IMR-90 (cell line): ENCODE results near the gene HIPK3. TPM values are rescaled to one million over a fixed set of nuclear protein-coding genes. Genes with fewer than 3 reads are reported as not detected.

ENCODE experiments used
- ATAC-seq: fragments of 200-7000 bp; cut with Tn5 transposase; 2 replicates; pipeline ENCODE4 v1.9.1; 2020; ENCODE audit warnings: low read depth, mild to moderate bottlenecking, moderate library complexity
- BruUV-seq: library from RNA; stranded (reverse); fragments of 400-500 nt; replicated peaks from 2 replicates; lab custom pipeline; 2021; lab: Mats Ljungman, UMichigan
- CTCF ChIA-PET: fragments of 300-600 bp; formaldehyde crosslinking; extraction: SDS; loops from one replicate; lab custom pipeline; 2021; ENCODE audit warnings: antibody characterized with exemption; lab: Yijun Ruan, JAX
- POLR2A ChIA-PET: fragments of 300-600 bp; sonication (Branson Sonifier 250); formaldehyde crosslinking; loops from one replicate; lab custom pipeline; 2022; ENCODE audit warnings: antibody characterized with exemption; ENCODE audit not compliant: unreplicated experiment; lab: Charles Lee
- DNase-seq: peaks from one replicate; pipeline ENCODE4 v3.0.0; 2013
- H2AFZ ChIP-seq: replicated peaks from 2 replicates; pipeline ENCODE3; 2013; ENCODE audit warnings: low read length, mild to moderate bottlenecking; ENCODE audit not compliant: poor library complexity
- H2AK5ac ChIP-seq: 2 replicates; pipeline ENCODE4 v1.6.1; 2013; ENCODE audit warnings: low read depth, low read length, inconsistent platforms
- H2AK9ac ChIP-seq: replicated peaks from 2 replicates; pipeline ENCODE3; 2013; ENCODE audit warnings: mild to moderate bottlenecking, low read depth, low read length, moderate library complexity; ENCODE audit not compliant: poor library complexity
- H2BK120ac ChIP-seq: 2 replicates; pipeline ENCODE4 v1.6.1; 2013; ENCODE audit warnings: low read depth, low read length, inconsistent platforms
- H2BK15ac ChIP-seq: 3 replicates; pipeline ENCODE4 v1.6.1; 2013; ENCODE audit warnings: low read depth, low read length, inconsistent platforms
- H2BK20ac ChIP-seq: 2 replicates; pipeline ENCODE4 v1.6.1; 2013; ENCODE audit warnings: low read depth, mild to moderate bottlenecking, inconsistent platforms, low read length, moderate library complexity
- H2BK5ac ChIP-seq: 2 replicates; pipeline ENCODE4 v1.6.1; 2013; ENCODE audit warnings: mild to moderate bottlenecking, low read depth, low read length, inconsistent platforms; ENCODE audit not compliant: poor library complexity, severe bottlenecking
- H3K14ac ChIP-seq: replicated peaks from 2 replicates; pipeline ENCODE4 v1.6.1; 2013; ENCODE audit warnings: low read depth, low read length, inconsistent platforms
- H3K18ac ChIP-seq: 2 replicates; pipeline ENCODE4 v1.6.1; 2013; ENCODE audit warnings: low read depth, low read length, control low read depth
- H3K23ac ChIP-seq: 2 replicates; pipeline ENCODE4 v1.6.1; 2013; ENCODE audit warnings: low read depth, low read length, inconsistent platforms
- H3K27ac ChIP-seq: 2 replicates; pipeline ENCODE4 v1.5.1; 2013; ENCODE audit warnings: mild to moderate bottlenecking, control low read depth, low read length; ENCODE audit not compliant: insufficient read depth
- H3K27me3 ChIP-seq: 2 replicates; pipeline ENCODE4 v1.6.1; 2013; ENCODE audit warnings: low read length; ENCODE audit not compliant: control insufficient read depth, insufficient read depth
- H3K36me3 ChIP-seq: 2 replicates; pipeline ENCODE4 v1.6.1; 2013; ENCODE audit warnings: low read length, mixed read lengths; ENCODE audit not compliant: control insufficient read depth, insufficient read depth
- H3K4ac ChIP-seq: 2 replicates; pipeline ENCODE4 v1.6.1; 2013; ENCODE audit warnings: low read depth, low read length, inconsistent platforms
- H3K4me1 ChIP-seq: 2 replicates; pipeline ENCODE4 v1.6.1; 2013; ENCODE audit warnings: low read length, mixed read lengths; ENCODE audit not compliant: control insufficient read depth, insufficient read depth
- H3K4me2 ChIP-seq: 2 replicates; pipeline ENCODE4 v1.6.1; 2013; ENCODE audit warnings: low read depth, mild to moderate bottlenecking, control low read depth, low read length, moderate library complexity
- H3K4me3 ChIP-seq: 2 replicates; pipeline ENCODE4 v1.5.1; 2013; ENCODE audit warnings: low read depth, mild to moderate bottlenecking, control low read depth, low read length, moderate library complexity; ENCODE audit not compliant: insufficient read depth
- H3K56ac ChIP-seq: 2 replicates; pipeline ENCODE4 v1.6.1; 2013; ENCODE audit warnings: low read length, inconsistent platforms; ENCODE audit not compliant: insufficient read depth; ENCODE audit errors: extremely low read depth
- H3K79me1 ChIP-seq, 2 experiments: 2 replicates each; pipeline ENCODE4 v1.6.1; 2013; ENCODE audit warnings: low read length in 2 of 2, inconsistent platforms in 1 of 2, low read depth in 1 of 2
- H3K9ac ChIP-seq: 2 replicates; pipeline ENCODE4 v1.6.1; 2013; ENCODE audit warnings: low read depth, low read length, control low read depth
- H3K9me1 ChIP-seq: 2 replicates; pipeline ENCODE4 v1.6.1; 2013; ENCODE audit warnings: low read length, inconsistent platforms; ENCODE audit not compliant: insufficient read depth
- H3K9me3 ChIP-seq: 2 replicates; pipeline ENCODE4 v1.6.1; 2013; ENCODE audit warnings: low read length; ENCODE audit not compliant: control insufficient read depth, insufficient read depth
- H4K20me1 ChIP-seq: 2 replicates; pipeline ENCODE4 v1.6.1; 2013; ENCODE audit warnings: low read length, inconsistent platforms; ENCODE audit not compliant: insufficient read depth
- H4K5ac ChIP-seq: 2 replicates; pipeline ENCODE4 v1.6.1; 2013; ENCODE audit warnings: mild to moderate bottlenecking, low read depth, low read length, control low read depth
- H4K8ac ChIP-seq, 2 experiments: 2 replicates each; pipeline ENCODE4 v1.6.1; 2013; ENCODE audit warnings: low read depth in 2 of 2, low read length in 2 of 2, control low read depth in 1 of 2, inconsistent platforms in 1 of 2
- H4K91ac ChIP-seq: 2 replicates; pipeline ENCODE4 v1.6.1; 2013; ENCODE audit warnings: low read depth, low read length, inconsistent platforms; ENCODE audit not compliant: insufficient read depth
- CHD1 ChIP-seq: IDR thresholded peaks from 2 replicates; pipeline ENCODE4 v1.6.1; 2012; ENCODE audit warnings: low read depth, low read length, improper control_type of control experiment
- MAZ ChIP-seq: IDR thresholded peaks from 2 replicates; pipeline ENCODE4 v1.6.1; 2012; ENCODE audit warnings: low read depth, mild to moderate bottlenecking, low read length, improper control_type of control experiment, moderate library complexity, borderline replicate concordance
- NFE2L2 ChIP-seq: fragments of 150-350 bp; IDR thresholded peaks from 2 replicates; pipeline ENCODE4 v1.6.1; 2016; ENCODE audit warnings: low read depth, mild to moderate bottlenecking, low read length
- RFX5 ChIP-seq: IDR thresholded peaks from 2 replicates; pipeline ENCODE4 v1.8.0; 2012; ENCODE audit warnings: low read depth, mild to moderate bottlenecking, low read length, moderate library complexity
- SMC3 ChIP-seq: fragments of 150-350 bp; IDR thresholded peaks from 2 replicates; pipeline ENCODE4 v1.6.1; 2016; ENCODE audit warnings: low read depth, mild to moderate bottlenecking, antibody characterized with exemption, low read length, moderate library complexity
- USF2 ChIP-seq: fragments of 150-350 bp; IDR thresholded peaks from 2 replicates; pipeline ENCODE4 v1.6.1; 2017; ENCODE audit warnings: mild to moderate bottlenecking, antibody characterized with exemption, low read length, low read depth
- dilution Hi-C: fragments of 300-500 bp; cut with HindIII; formaldehyde crosslinking; loops from one replicate; pipeline ENCODE4 v1.14.3; 2018; ENCODE audit warnings: low sequenced_read_pairs; ENCODE audit not compliant: unreplicated experiment
- in situ Hi-C: fragments of 300-500 bp; cut with MboI; formaldehyde crosslinking; loops from 3 replicates; pipeline ENCODE4 v1.14.3; 2019; ENCODE audit warnings: low sequenced_read_pairs, inconsistent platforms, mixed read lengths
- intact Hi-C: fragments of 100-400 bp; cut with micrococcal nuclease; formaldehyde crosslinking; loops from 2 replicates; pipeline ENCODE4 v1.10.0; 2022
- polyA plus RNA-seq, 3 experiments: library from polyadenylated mRNA; depleted of rRNA; stranded (reverse); fragments of >200 nt; gene quantifications; 2 replicates each; pipeline ENCODE4 v1.2.3, GENCODE V29; 2012; ENCODE audit warnings: low replicate concordance in 1 of 3
- total RNA-seq: library from RNA; depleted of rRNA; stranded (reverse); fragments of >200 nt; gene quantifications from 2 replicates; pipeline ENCODE4 v1.2.3, GENCODE V29; 2012
- TF ChIP-seq, protein P1 (sequence below): fragments of 150-350 bp; IDR thresholded peaks from 2 replicates; pipeline ENCODE4 v1.6.1; 2016; ENCODE audit warnings: low read depth, mild to moderate bottlenecking, low read length, moderate library complexity, borderline replicate concordance
- TF ChIP-seq, protein P2 (sequence below): conservative IDR thresholded peaks from 2 replicates; pipeline ENCODE4 v1.5.1; 2012; ENCODE audit warnings: mild to moderate bottlenecking, low read depth, low read length, improper control_type of control experiment

The HIPK3 gene
- total and polyA plus RNA-seq, 2 of the 4 experiments (the other 2 are of a cell fraction), result 8.3 to 103 TPM

GRCh38 chr11:33264926-33265325 is 7.7 kb downstream of the HIPK3 start:
- dilution Hi-C loops (no loop called here), in situ Hi-C loops (no loop called here), intact Hi-C loops (no loop called here)
- H4K5ac ChIP-seq, result no peak overlapping the region
- no peak overlapping the region for H2BK120ac ChIP-seq
- ChIA-PET CTCF (no interaction called here), POLR2A (no interaction called here)
- no peak overlapping the region for H3K4me2 ChIP-seq
- H3K23ac ChIP-seq, result no peak overlapping the region
- ATAC-seq (no peak), DNase-seq (no peak)
- H4K20me1 ChIP-seq, result peaks cover 93% of the 10 kb centered on the region
- no peak overlapping the region for H2BK20ac ChIP-seq
- no peak overlapping the region for H3K14ac ChIP-seq
- H2AFZ ChIP-seq, result no peak overlapping the region
- no peak overlapping the region for H2BK5ac ChIP-seq
- no TSS peak for BruUV-seq
- no peak overlapping the region for H4K91ac ChIP-seq
- H2AK9ac ChIP-seq, result no peak overlapping the region
- H3K79me1 ChIP-seq, result peaks cover 0 to 61% of the 10 kb centered on the region in 2 experiments; a peak in 3 of 4 replicates
- no peak overlapping the region for H2BK15ac ChIP-seq
- peaks cover 9% of the 10 kb centered on the region for H3K4me1 ChIP-seq
- H3K27me3 ChIP-seq, result no peaks in the 10 kb centered on the region
- no peak overlapping the region for H2AK5ac ChIP-seq
- H3K36me3 ChIP-seq, result no peaks in the 10 kb centered on the region
- no peak overlapping the region for H3K4ac ChIP-seq
- H3K9ac ChIP-seq, result no peak overlapping the region
- no peak overlapping the region for H3K18ac ChIP-seq
- H3K9me3 ChIP-seq, result no peaks in the 10 kb centered on the region
- no peak overlapping the region for H4K8ac ChIP-seq
- TF ChIP-seq NFE2L2, result no peak
- no peak for TF ChIP-seq MAZ
- TF ChIP-seq RFX5, result no peak
- TF ChIP-seq, protein P1, sequence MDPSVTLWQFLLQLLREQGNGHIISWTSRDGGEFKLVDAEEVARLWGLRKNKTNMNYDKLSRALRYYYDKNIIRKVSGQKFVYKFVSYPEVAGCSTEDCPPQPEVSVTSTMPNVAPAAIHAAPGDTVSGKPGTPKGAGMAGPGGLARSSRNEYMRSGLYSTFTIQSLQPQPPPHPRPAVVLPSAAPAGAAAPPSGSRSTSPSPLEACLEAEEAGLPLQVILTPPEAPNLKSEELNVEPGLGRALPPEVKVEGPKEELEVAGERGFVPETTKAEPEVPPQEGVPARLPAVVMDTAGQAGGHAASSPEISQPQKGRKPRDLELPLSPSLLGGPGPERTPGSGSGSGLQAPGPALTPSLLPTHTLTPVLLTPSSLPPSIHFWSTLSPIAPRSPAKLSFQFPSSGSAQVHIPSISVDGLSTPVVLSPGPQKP, result no peak
- TF ChIP-seq, protein P2, sequence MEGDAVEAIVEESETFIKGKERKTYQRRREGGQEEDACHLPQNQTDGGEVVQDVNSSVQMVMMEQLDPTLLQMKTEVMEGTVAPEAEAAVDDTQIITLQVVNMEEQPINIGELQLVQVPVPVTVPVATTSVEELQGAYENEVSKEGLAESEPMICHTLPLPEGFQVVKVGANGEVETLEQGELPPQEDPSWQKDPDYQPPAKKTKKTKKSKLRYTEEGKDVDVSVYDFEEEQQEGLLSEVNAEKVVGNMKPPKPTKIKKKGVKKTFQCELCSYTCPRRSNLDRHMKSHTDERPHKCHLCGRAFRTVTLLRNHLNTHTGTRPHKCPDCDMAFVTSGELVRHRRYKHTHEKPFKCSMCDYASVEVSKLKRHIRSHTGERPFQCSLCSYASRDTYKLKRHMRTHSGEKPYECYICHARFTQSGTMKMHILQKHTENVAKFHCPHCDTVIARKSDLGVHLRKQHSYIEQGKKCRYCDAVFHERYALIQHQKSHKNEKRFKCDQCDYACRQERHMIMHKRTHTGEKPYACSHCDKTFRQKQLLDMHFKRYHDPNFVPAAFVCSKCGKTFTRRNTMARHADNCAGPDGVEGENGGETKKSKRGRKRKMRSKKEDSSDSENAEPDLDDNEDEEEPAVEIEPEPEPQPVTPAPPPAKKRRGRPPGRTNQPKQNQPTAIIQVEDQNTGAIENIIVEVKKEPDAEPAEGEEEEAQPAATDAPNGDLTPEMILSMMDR, result no peak
- TF ChIP-seq USF2, result no peak
- no peak for TF ChIP-seq CHD1
- TF ChIP-seq SMC3, result no peak
- no peak overlapping the region for H3K4me3 ChIP-seq
- no peak overlapping the region for H3K56ac ChIP-seq
- H3K9me1 ChIP-seq, result peaks cover 23% of the 10 kb centered on the region
- H3K27ac ChIP-seq, result no peak overlapping the region
